GM15510 (cell line): Measurements from ENCODE around the gene EXOC2.

Source experiments
- POLR2A ChIP-seq: IDR thresholded peaks from 3 replicates; pipeline ENCODE4 v1.6.1; 2011; ENCODE audit warnings: borderline replicate concordance; ENCODE audit not compliant: insufficient read length; ENCODE audit errors: extremely low read depth

EXOC2 gene

GRCh38 chr6:606829-607379 lies 86.0 kb downstream of the EXOC2 start:
- TF ChIP-seq POLR2A: no peak

GRCh38 chr6:604579-604978 lies 88.4 kb downstream of the EXOC2 start:
- TF ChIP-seq POLR2A: no peak

- TF ChIP-seq POLR2A: no peak
Observed at GRCh38 chr6:603265-603664, 89.7 kb downstream of the EXOC2 start.

- no peak for TF ChIP-seq POLR2A
Observed at GRCh38 chr6:599576-600448, 93.1 kb downstream of the EXOC2 start.

- TF ChIP-seq POLR2A: no peak
Observed at GRCh38 chr6:593907-594212, 99.1 kb downstream of the EXOC2 start.

GRCh38 chr6:593139-593906 lies 99.6 kb downstream of the EXOC2 start:
- no peak for TF ChIP-seq POLR2A

GRCh38 chr6:589090-589489 lies 103.8 kb downstream of the EXOC2 start:
- TF ChIP-seq POLR2A: no peak

- no peak for TF ChIP-seq POLR2A
Observed at GRCh38 chr6:586553-586952, 106.4 kb downstream of the EXOC2 start.

GRCh38 chr6:583635-584034 lies 109.3 kb downstream of the EXOC2 start:
- TF ChIP-seq POLR2A: no peak

- no peak for TF ChIP-seq POLR2A
Observed at GRCh38 chr6:583116-583515, 109.8 kb downstream of the EXOC2 start.

GRCh38 chr6:582370-582769 lies 110.6 kb downstream of the EXOC2 start:
- TF ChIP-seq POLR2A: no peak

GRCh38 chr6:579339-579738 lies 113.6 kb downstream of the EXOC2 start:
- TF ChIP-seq POLR2A: no peak

GRCh38 chr6:572596-573265 lies 120.2 kb downstream of the EXOC2 start:
- TF ChIP-seq POLR2A: no peak

- TF ChIP-seq POLR2A: no peak
Observed at GRCh38 chr6:571892-572291, 121.0 kb downstream of the EXOC2 start.

GRCh38 chr6:570825-571224 lies 122.1 kb downstream of the EXOC2 start:
- TF ChIP-seq POLR2A: no peak

GRCh38 chr6:568954-569523 lies 123.9 kb downstream of the EXOC2 start:
- no peak for TF ChIP-seq POLR2A

- TF ChIP-seq POLR2A: no peak
Observed at GRCh38 chr6:568085-568484, 124.9 kb downstream of the EXOC2 start.
